Thoracic aorta (tissue), 2 donors: ENCODE measurements around the gene CTIF. TPM values are rescaled to one million over a fixed set of nuclear protein-coding genes. Genes with fewer than 3 reads are reported as not detected.
A peak's percentile ranks its signal among the peaks of the same experiment; 100 is the strongest.
"Not testable (repeated sequence)": the region's sequence is repeated elsewhere in the genome, so short reads cannot be mapped to it uniquely, and the experiment has no call there.

Experiments used
- ATAC-seq: fragments of 150-250 bp; one replicate; pipeline ENCODE4 v1.8.0; 2017; ENCODE audit warnings: low read depth; ENCODE audit not compliant: insufficient number of reproducible peaks, low FRiP score
- DNase-seq: peaks from one replicate; pipeline ENCODE4 v3.0.0-alpha.2; 2020; ENCODE audit warnings: low spot score
- H3K27ac ChIP-seq, 2 donors: fragments of 200-600 bp; sonication (generic); 1 replicate in 1 of 2; 2 replicates in 1 of 2; pipeline ENCODE4 v1.5.1; 2016; ENCODE audit warnings: mild to moderate bottlenecking in 2 of 2, moderate library complexity in 2 of 2
- H3K27me3 ChIP-seq: fragments of 200-600 bp; sonication (generic); replicated peaks from 2 replicates; pipeline ENCODE4 v1.6.0; 2016; ENCODE audit warnings: mild to moderate bottlenecking; ENCODE audit not compliant: insufficient read depth
- H3K36me3 ChIP-seq: fragments of 200-600 bp; sonication (generic); one replicate; pipeline ENCODE4 v1.5.1; 2016
- H3K4me1 ChIP-seq, 2 donors: fragments of 200-600 bp; sonication (generic); 1 replicate in 1 of 2; 2 replicates in 1 of 2; pipeline versions ENCODE4 v1.5.1 to v1.6.0; 2016; ENCODE audit warnings: low read depth in 2 of 2, mild to moderate bottlenecking in 1 of 2; ENCODE audit not compliant: control insufficient read depth in 1 of 2
- H3K4me3 ChIP-seq: fragments of 200-600 bp; sonication (generic); 2 replicates; pipeline ENCODE4 v1.5.1; 2016; ENCODE audit warnings: mild to moderate bottlenecking
- H3K9me3 ChIP-seq: fragments of 200-600 bp; sonication (generic); 2 replicates; pipeline ENCODE4 v1.5.1; 2016
- CTCF ChIP-seq: fragments of 200-600 bp; sonication (generic); IDR thresholded peaks from one replicate; pipeline ENCODE4 v1.5.1; 2019; ENCODE audit warnings: antibody characterized with exemption
- total RNA-seq, 2 donors: library from RNA; depleted of rRNA; stranded (reverse); fragments of >200 nt; gene quantifications; one replicate each; pipeline versions ENCODE4 v1.1.0 to v1.2.3, GENCODE V29; 2016

Gene CTIF
- total RNA-seq, 2 donors from 2014 or later: 63.3 to 125 TPM

GRCh38 chr18:48810805-48811204 is 272.0 kb downstream of the CTIF start:
- Histone ChIP-seq H3K36me3 (no peaks in the 10 kb centered on the region), H3K27me3 (no peaks in the 10 kb centered on the region), H3K27ac (no peak overlapping the region), H3K9me3 (no peaks in the 10 kb centered on the region), H3K4me3 (no peak overlapping the region), H3K4me1 (peaks cover 38 to 62% of the 10 kb centered on the region in 2 donors)
- TF ChIP-seq CTCF: no peak
- DNase-seq (no peak), ATAC-seq (no peak)

- Histone ChIP-seq H3K9me3 (no peaks in the 10 kb centered on the region), H3K27me3 (no peaks in the 10 kb centered on the region), H3K36me3 (no peaks in the 10 kb centered on the region), H3K27ac (no peak overlapping the region), H3K4me3 (no peak overlapping the region), H3K4me1 (peaks cover 34 to 62% of the 10 kb centered on the region in 2 donors)
- no peak for TF ChIP-seq CTCF
- no peak for ATAC-seq
- no peak for DNase-seq
Observed at GRCh38 chr18:48811401-48811800, 272.6 kb downstream of the CTIF start.

DNA sequence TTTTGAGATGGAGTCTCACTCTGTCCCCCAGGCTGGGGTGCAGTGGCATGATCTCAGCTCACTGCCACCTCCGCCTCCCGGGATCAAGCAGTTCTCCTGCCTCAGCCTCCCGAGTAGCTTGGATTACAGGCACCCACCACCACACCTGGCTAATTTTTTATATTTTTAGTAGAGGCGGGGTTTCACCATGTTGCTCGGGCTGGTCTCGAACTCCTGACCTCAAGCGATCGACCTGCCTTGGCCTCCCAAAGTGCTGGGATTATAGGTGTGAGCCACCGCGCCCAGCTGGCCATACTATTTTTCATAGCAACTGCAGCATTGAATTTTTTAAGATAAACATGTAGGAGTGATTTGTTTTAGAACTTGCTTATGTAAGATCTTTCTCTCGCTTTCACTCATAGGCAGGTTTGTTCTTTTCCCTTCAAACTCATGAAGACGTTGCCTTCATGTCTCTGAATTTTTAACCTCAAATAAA is 273.2 kb downstream of the CTIF start:
- H3K27ac ChIP-seq, H3K27me3 ChIP-seq, H3K9me3 ChIP-seq, DNase-seq, H3K36me3 ChIP-seq, H3K4me3 ChIP-seq, ATAC-seq: not testable (repeated sequence)
- H3K4me1 ChIP-seq: peaks cover 33 to 56% of the 10 kb centered on the region in 2 donors

- DNase-seq (no peak), ATAC-seq (no peak)
- no peaks in the 10 kb centered on the region for H3K27me3 ChIP-seq
- peaks cover 7% of the 10 kb centered on the region for H3K36me3 ChIP-seq
- peak overlapping the region in 1 of 2 donors; percentile 4 for H3K27ac ChIP-seq
- no peak overlapping the region for H3K4me3 ChIP-seq
- no peaks in the 10 kb centered on the region for H3K9me3 ChIP-seq
- peaks cover 25 to 47% of the 10 kb centered on the region in 2 donors for H3K4me1 ChIP-seq
- TF ChIP-seq CTCF: no peak
Observed at GRCh38 chr18:48813321-48813720, 274.5 kb downstream of the CTIF start.

- no peaks in the 10 kb centered on the region for H3K9me3 ChIP-seq
- TF ChIP-seq CTCF: no peak
- H3K4me3 ChIP-seq: no peak overlapping the region
- ATAC-seq (no peak), DNase-seq (no peak)
- H3K4me1 ChIP-seq: peaks cover 20 to 43% of the 10 kb centered on the region in 2 donors
- H3K27me3 ChIP-seq: no peaks in the 10 kb centered on the region
- peaks cover 8% of the 10 kb centered on the region for H3K36me3 ChIP-seq
- H3K27ac ChIP-seq: peak overlapping the region in 1 of 2 donors; percentile 66
Observed at GRCh38 chr18:48813833-48814489, 275.1 kb downstream of the CTIF start.
